IPS-NIHi7 (cell line): ENCODE measurements around the gene LHX1.
A peak's percentile ranks its signal among the peaks of the same experiment; 100 is the strongest.

Experiments used
- DNase-seq: peaks from one replicate; pipeline ENCODE4 v3.0.0; 2012; ENCODE audit warnings: mixed read lengths; ENCODE audit errors: extremely low spot score

LHX1 gene

GRCh38 chr17:36937001-36937958, at the start of gene LHX1:
TSS of gene LHX1 (plus strand) at chr17:36937475. CDS start at chr17:36938198, 723 bp downstream.
- no peak for DNase-seq

DNA sequence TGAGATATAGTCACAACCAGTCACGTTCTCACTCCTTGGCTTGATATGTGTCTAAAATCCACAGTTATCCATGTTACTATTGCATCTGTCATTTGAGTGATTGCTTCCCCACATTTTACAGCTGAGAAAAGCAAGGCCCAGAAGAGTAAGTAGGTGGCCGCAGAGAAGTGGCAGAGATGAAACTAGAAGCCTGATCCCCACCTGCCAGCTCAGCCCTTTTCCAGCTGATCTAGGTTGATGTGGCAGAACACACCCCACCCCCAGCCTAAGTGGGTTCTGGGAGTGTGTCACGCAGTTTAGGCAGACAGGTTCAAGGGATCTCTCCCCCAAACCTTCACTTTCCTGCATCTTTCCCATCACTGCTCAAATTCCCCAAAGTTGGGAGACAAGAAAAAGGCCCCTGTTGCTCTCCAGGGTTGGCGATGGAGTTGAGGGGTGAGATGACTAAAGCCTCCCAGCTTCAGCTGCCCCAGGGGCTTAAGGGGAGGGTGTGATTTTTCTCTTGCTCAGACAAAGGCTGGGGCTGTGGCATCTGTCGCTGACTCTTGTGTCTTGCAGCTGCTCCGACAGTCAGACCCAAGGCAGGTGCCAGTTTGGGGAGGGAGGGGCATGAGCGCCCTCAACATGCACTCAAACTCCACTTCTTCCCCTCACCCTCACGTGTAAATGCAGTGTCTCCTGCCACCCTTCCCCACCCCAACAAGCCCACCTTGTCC, 48.9 kb upstream of the LHX1 start:
- no peak for DNase-seq

GRCh38 chr17:36889770-36890349, 47.4 kb upstream of the LHX1 start:
- DNase-seq, result no peak

GRCh38 chr17:36890398-36891168, 46.7 kb upstream of the LHX1 start:
- no peak for DNase-seq

DNA sequence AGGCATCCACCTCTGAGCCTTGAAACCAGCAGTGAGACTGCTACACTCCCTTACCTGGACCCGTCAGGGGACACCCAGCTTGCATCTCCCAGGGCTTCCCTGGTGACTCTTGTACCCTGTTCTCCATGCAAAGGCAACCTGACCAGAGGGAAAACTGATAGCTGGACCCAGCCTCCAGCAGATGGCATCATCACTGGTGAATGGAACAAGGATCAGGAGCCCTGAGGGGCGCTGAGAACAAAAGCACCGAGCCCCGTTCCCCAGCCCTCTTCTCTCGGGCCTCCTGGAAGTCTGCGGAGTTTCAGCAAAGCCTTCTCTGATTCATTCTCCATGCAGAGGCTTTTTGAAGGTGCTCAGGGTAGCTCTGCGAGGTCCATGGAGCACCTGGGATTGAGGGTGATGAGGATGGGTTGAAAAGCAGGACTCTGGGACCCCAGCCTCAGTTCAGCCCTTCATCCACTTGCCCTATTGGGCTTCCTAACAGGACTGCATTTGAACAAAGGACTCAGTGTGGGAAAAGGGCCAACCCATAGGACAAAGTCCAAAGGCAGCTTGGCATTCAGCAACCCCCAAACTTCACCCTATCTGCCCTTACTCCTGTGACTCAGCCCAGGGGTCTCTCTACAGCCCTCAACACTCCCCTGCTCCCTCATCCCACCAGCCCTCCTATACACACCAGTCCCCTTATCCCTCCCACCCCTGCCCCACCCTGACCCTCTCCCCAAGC, 45.0 kb upstream of the LHX1 start:
- DNase-seq, result no peak

- DNase-seq, result no peak
Measured at GRCh38 chr17:36894177-36894576, 43.1 kb upstream of the LHX1 start.

GRCh38 chr17:36894925-36895324, 42.4 kb upstream of the LHX1 start:
- no peak for DNase-seq

GRCh38 chr17:36899250-36900159, 37.8 kb upstream of the LHX1 start:
- DNase-seq, result no peak

DNA sequence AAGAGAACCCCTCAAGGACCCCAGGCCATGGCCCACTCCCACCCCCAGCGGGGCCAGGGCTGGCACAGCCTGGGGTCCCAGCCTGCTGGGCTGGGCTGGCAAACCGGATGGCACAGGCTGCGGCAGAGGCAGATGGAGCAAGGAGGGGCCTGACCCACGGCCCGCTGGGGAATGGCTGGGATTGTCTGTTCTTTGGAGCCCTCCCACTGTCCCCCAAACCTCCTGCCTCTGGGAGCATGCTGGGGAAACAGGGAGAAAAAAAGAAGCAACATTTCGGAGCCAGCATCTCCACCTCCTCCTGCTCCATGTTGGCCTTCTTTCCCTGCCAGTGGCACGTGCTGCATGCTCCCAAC, 37.1 kb upstream of the LHX1 start:
- no peak for DNase-seq

DNA sequence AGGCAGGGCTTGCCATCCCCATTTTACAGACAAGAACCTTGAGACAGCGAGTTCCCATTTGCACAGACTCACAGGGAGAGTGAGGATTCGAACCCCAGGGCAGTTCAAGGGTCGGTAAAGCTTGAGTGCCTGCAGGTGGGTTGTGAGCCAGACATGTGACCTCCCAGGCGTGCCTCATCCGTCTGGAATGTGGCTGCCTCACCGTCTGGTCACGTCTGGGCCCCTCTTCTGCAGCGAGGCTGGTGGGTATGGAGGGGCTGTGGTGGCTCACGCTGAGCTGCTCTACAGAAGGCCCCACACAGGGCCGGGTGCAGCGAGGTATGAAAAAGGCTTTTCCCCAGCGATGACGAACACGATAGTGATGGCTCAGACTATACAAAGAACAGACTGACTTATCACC, 35.8 kb upstream of the LHX1 start:
- peak; percentile 64 for DNase-seq

DNA sequence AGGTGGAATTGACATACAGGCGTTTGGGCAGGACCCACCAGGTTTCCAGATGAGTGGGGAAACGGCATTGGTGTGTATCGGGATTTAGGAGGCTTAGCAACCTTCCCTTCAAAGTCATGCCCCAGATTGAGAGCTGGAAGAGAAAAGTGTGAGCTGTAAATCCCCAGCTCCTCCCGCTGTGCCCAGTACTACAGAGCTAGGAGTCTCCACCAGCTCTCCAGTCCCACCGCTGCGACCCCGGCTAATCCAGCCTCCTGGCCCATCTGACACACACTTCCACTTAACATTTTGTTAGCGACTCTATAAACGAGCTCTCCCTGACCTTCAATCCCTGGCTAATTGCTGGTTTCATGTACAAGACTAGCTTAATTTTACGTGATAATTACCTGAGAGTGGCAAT, 29.9 kb upstream of the LHX1 start:
- no peak for DNase-seq

DNA sequence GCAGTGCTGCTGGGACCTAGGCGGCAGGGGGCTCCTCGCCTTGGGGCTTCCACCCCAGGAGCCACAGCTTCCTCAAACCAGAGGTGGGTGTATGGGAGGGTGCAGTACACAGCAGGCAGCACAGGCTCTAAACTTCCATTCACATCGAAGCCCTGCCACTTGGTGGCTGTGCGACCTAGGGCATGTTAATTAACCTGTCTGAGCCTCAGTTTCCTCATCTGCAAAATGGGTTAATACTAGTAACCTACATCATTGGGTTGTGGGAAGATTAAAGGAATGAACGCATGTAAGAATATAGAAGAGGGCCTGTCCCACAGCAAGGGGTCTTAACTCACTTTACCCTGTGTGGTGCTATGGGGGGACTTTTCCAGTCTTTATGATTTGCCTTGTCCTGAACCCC, 26.8 kb upstream of the LHX1 start:
- no peak for DNase-seq

GRCh38 chr17:36911001-36911400, 26.3 kb upstream of the LHX1 start:
- no peak for DNase-seq

DNA sequence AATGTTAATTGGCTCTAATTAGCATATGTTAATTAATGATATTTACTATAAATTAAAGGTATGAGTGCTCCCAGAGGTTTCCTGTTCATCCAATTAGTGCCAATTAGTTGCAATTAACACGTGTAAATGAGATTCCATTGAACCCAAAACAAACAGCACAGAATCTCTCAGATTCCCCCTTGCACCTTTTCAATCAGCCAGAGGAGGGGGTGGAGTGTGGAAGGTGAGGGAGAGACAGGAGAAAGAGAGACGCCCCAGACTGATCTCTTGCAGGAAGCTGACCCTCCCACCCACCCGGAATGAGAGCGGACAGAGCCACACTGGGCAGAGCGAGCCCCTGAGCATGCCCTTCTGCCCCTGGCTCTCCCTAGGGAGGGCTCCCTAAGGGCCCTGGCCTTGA, 24.1 kb upstream of the LHX1 start:
- no peak for DNase-seq

DNA sequence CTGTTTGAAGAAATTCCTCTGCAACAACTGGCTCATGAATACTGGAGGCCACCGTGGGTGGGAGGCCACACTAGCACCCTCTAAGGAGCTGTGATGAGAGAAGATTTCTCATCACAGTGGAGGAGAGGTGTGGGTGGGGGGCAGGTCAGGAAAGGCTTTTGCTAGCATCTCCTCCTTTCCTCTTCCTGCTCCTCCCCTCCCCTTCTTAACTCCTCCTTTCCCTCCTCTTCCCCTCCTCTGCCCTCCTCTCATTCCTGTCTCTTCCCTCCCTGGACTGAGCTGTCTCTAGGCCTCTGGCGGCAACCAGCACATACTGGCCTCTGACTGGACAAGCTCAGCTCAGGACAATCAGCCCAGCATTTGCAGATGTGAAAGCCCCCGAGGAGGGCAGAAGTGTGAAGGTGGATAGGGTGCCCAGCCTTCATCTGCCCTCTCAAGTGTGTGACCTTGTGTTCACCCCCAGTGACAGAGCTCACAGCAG, 19.0 kb upstream of the LHX1 start:
- DNase-seq, result no peak

GRCh38 chr17:36919407-36919968, 17.8 kb upstream of the LHX1 start:
- DNase-seq, result no peak

DNA sequence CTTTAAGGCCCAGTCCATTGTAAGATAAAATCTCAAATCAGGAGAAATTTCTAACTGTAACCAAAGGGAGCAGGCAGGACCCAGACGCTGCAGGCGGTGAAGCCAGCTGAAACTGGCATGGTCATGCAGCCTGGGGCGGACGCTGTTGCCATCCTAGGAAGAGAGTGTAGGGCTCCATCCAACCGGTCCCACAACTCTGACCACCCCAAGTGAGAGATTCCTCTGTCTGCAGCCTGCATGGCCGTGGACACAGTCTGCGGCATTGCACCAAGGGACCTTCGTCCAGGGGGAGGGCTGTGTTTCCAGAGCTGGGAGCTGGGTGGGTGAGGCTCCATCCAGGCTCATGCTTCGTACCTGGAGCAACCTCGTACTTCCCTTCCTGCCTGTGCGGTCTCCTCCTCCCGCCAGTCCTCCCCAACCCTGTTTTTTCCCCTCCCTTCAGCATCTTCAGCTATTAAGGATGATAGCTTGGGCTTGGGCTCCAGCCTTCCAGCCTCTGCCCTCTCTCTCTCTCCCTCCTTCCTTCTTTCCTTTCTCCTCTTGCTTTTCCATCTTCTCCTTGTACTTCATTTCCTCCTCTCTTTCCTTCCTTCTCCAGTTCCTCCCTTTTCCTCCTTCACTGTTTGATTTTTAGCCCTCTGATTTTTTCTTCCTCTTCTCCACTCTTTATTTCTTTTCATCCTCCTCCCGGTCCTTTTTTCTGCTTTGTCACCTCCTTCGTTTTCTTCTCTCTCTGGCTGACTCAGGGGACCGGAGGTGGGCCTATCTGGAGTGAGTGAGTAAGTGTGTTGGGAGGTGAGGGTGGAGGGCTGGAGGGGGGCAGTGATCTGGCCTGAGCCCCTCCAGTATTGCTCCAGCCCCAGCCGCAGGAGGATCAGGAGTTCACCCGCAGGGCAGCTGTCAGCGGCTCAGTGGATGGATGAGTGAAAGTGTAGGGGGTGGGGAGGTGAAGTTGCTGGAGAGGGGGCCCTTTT, 17.0 kb upstream of the LHX1 start:
- DNase-seq, result no peak

GRCh38 chr17:36921095-36921851, 16.0 kb upstream of the LHX1 start:
- DNase-seq, result no peak
